Lower leg skin (tissue), 4 donors: ENCODE measurements around the gene SERHL2. TPM values are rescaled to one million over a fixed set of nuclear protein-coding genes. Genes with fewer than 3 reads are reported as not detected.
"Not testable (repeated sequence)": the region's sequence is repeated elsewhere in the genome, so short reads cannot be mapped to it uniquely, and the experiment has no call there.

Source experiments
- DNase-seq, 2 donors: peaks; one replicate each; pipeline ENCODE4 v3.0.0-alpha.2; 2019; ENCODE audit warnings: low spot score in 2 of 2
- H3K4me3 ChIP-seq: fragments of 200-600 bp; sonication (generic); 2 replicates; pipeline ENCODE4 v1.5.1; 2017; ENCODE audit warnings: mild to moderate bottlenecking, low read depth; ENCODE audit not compliant: poor library complexity, severe bottlenecking
- CTCF ChIP-seq, 3 donors: fragments of 450-650 bp; IDR thresholded peaks; one replicate each; pipeline ENCODE4 v1.5.1; 2016; ENCODE audit warnings: antibody characterized with exemption in 3 of 3, mild to moderate bottlenecking in 3 of 3, moderate library complexity in 2 of 3
- POLR2A ChIP-seq, 2 donors: fragments of 450-650 bp; IDR thresholded peaks; one replicate each; pipeline ENCODE4 v1.6.1; 2016 to 2017; ENCODE audit warnings: antibody characterized with exemption in 2 of 2, mild to moderate bottlenecking in 1 of 2, moderate library complexity in 1 of 2
- WGBS, 2 donors: methylation state at CpG; one replicate each; pipeline ENCODE4 v1.1.5; 2018; 5-methylcytosine and 5-hydroxymethylcytosine counted together
- intact Hi-C: fragments of 100-400 bp; cut with DNase I; formaldehyde crosslinking; loops from one replicate; pipeline ENCODE4 v1.15.0; 2023; ENCODE audit warnings: low total_unique reads
- total RNA-seq, 4 donors: library from RNA; depleted of rRNA; stranded (reverse); fragments of >200 nt; gene quantifications; one replicate each; pipeline ENCODE4 v1.1.0, GENCODE V29; 2016

Gene SERHL2
- total RNA-seq, 4 donors from 2014 or later = 13.1 to 39.5 (median 18.2) TPM

DNA sequence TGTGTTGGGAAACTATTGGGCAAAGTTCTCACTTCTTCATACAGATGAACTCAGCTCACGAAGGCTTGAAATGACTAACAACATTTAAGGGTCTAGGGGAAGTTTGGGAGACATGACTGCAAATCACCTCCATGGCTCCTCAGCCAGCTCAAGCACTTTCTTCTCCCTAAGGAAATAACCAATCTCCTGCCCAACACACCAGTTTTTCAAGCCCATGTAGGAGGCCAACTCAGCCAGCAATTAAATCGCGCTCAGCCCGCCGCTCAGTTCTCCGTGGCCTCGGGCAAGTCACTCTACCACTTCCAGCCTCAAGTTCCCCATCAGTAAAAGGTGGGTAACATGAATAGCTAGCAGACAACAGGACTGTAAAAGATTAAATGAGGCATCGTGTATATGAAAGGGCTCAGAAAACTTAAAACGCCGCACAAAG lies 60.1 kb downstream of the SERHL2 start:
- 1% methylated on average over 10 of the region's 10 CpGs for WGBS, 2 donors
- intact Hi-C loops = no loop called here
- peak overlapping the region; percentile 56 for H3K4me3 ChIP-seq
- DNase-seq = peak in 1 of 2 donors; percentile 89
- TF ChIP-seq POLR2A (IDR thresholded peaks at IDR 0.05) (no peak), CTCF (IDR thresholded peaks at IDR 0.05) (no peak)

- peak in 1 of 2 donors; percentile 54 for TF ChIP-seq POLR2A (IDR thresholded peaks at IDR 0.05)
- no peak for TF ChIP-seq CTCF (IDR thresholded peaks at IDR 0.05)
Observed at GRCh38 chr22:42614312-42615091, 60.7 kb downstream of the SERHL2 start, which contains the start of gene POLDIP3. Gene POLDIP3 (minus strand): TSS chr22:42614883. CDS start chr22:42614857, 26 bp downstream.

GRCh38 chr22:42615092-42615859 lies 61.5 kb downstream of the SERHL2 start:
- H3K4me3 ChIP-seq = no peak overlapping the region
- intact Hi-C loops = no loop called here
- peak; percentile 87 to 96 for DNase-seq
- 0% methylated on average over 35 of the region's 35 CpGs for WGBS, 2 donors
- TF ChIP-seq CTCF (IDR thresholded peaks at IDR 0.05) (no peak), POLR2A (IDR thresholded peaks at IDR 0.05) (peak in 1 of 2 donors; percentile 54)

More at GRCh38 chr22:42614312-42615091, 60.7 kb downstream of the SERHL2 start, which contains the start of gene POLDIP3:
- intact Hi-C loops = no loop called here
- peak; percentile 99 to 100 for DNase-seq
- H3K4me3 ChIP-seq = peak within 1 kb of the TSS; percentile 56
- 0 to 1% methylated on average over 49 to 57 of the region's 85 CpGs for WGBS, 2 donors

- DNase-seq, intact Hi-C loops: not testable (repeated sequence)
- 8 to 14% methylated on average over 13 of the region's 13 CpGs for WGBS, 2 donors
Observed at GRCh38 chr22:42615860-42616175, 62.1 kb downstream of the SERHL2 start.

DNA sequence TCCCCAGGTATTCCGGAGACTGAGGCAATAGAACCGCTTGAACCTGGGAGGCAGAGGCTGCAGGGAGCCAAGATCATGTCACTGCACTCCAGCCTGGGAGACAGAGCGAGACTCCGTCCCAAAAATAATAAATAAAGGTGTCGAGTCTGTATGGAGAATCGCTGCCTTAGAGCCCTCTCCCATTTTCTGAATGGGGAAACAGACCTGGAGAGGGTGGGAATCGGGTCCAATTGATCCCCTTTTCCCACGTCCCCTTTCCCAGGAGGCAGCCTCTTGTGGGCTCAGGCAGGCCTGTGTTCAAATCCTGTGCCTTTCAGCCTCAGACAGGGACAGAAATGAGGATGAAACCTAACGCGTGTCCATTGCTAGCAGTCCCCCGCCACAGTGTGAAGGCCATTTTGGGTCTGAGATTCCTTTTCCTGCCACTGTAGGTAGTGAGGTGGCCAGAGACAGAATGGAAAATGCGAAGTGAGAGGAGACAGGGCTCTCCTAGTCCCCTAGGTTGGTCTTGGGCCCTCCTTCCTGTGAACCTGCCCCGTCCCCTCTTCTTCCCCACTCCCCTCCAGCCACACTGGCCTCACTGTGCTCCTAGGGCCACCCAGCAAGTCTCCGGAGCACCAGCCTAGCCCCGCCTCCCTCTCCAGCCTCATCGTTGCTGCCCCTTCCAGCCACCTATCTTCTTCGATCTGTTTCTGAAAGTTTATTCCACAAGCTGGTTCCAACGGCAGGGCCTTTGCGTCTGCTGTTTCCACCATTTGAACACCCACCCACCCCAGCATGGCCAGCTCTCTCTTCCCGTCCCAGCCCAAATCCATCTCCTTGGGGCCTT lies 63.6 kb downstream of the SERHL2 start:
- H3K4me3 ChIP-seq = no peak overlapping the region
- DNase-seq = no peak
- TF ChIP-seq CTCF (IDR thresholded peaks at IDR 0.05) = no peak
- TF ChIP-seq POLR2A (IDR thresholded peaks at IDR 0.05) = no peak
- 52 to 65% methylated on average over 20 of the region's 20 CpGs for WGBS, 2 donors
- intact Hi-C loops = no loop called here

More at GRCh38 chr22:42615860-42616175, 62.1 kb downstream of the SERHL2 start:
- not testable (repeated sequence) for H3K4me3 ChIP-seq
